Loucy (cell line): Measurements from ENCODE around the gene RHOT1.

Experiments
- H2AFZ ChIP-seq: fragments of 200-600 bp; sonication (generic); 2 replicates; pipeline ENCODE4 v1.6.0; 2016; ENCODE audit warnings: antibody characterized with exemption, mild to moderate bottlenecking, low read length, moderate library complexity
- H3F3A ChIP-seq: fragments of 200-600 bp; 2 replicates; pipeline ENCODE4 v1.6.0; 2016; ENCODE audit warnings: antibody characterized with exemption, low read depth, mild to moderate bottlenecking
- H3K27me3 ChIP-seq: fragments of 200-600 bp; sonication (generic); 2 replicates; pipeline ENCODE4 v1.6.1; 2014; ENCODE audit warnings: low read length, mild to moderate bottlenecking; ENCODE audit not compliant: insufficient read depth, poor library complexity, severe bottlenecking
- H3K36me3 ChIP-seq: fragments of 200-600 bp; sonication (generic); 2 replicates; pipeline ENCODE4 v1.6.1; 2016; ENCODE audit warnings: low read length; ENCODE audit not compliant: insufficient read depth
- H3K4me1 ChIP-seq: fragments of 200-600 bp; sonication (generic); 2 replicates; pipeline ENCODE4 v1.5.1; 2014; ENCODE audit warnings: low read length, mild to moderate bottlenecking; ENCODE audit not compliant: insufficient read depth, poor library complexity, severe bottlenecking
- H3K4me2 ChIP-seq: fragments of 200-600 bp; sonication (generic); 2 replicates; pipeline ENCODE4 v1.6.0; 2014; ENCODE audit warnings: antibody characterized with exemption, low read length, low read depth, mild to moderate bottlenecking; ENCODE audit not compliant: poor library complexity, severe bottlenecking
- H3K4me3 ChIP-seq: fragments of 200-600 bp; sonication (generic); 2 replicates; pipeline ENCODE4 v1.5.1; 2014; ENCODE audit warnings: low read length, mild to moderate bottlenecking, mixed read lengths; ENCODE audit not compliant: poor library complexity, severe bottlenecking
- H3K79me2 ChIP-seq: fragments of 200-600 bp; sonication (generic); 2 replicates; pipeline ENCODE4 v1.6.1; 2014; ENCODE audit warnings: low read length; ENCODE audit not compliant: insufficient read depth
- H3K9ac ChIP-seq: fragments of 200-600 bp; sonication (generic); 2 replicates; pipeline ENCODE4 v1.6.0; 2014; ENCODE audit warnings: mild to moderate bottlenecking, low read depth, low read length, moderate library complexity; ENCODE audit not compliant: poor library complexity, severe bottlenecking
- H3K9me2 ChIP-seq: fragments of 200-600 bp; sonication (generic); replicated peaks from 2 replicates; pipeline ENCODE4 v1.6.1; 2016; ENCODE audit warnings: low read depth, low read length, mixed read lengths
- H3K9me3 ChIP-seq: fragments of 200-600 bp; sonication (generic); 2 replicates; pipeline ENCODE4 v1.6.1; 2014; ENCODE audit warnings: mild to moderate bottlenecking, antibody characterized with exemption, low read length, low read depth; ENCODE audit not compliant: insufficient read depth
- H4K20me1 ChIP-seq: fragments of 200-600 bp; sonication (generic); 2 replicates; pipeline ENCODE4 v1.6.0; 2014; ENCODE audit warnings: antibody characterized with exemption, low read length, mild to moderate bottlenecking; ENCODE audit not compliant: insufficient read depth, poor library complexity, severe bottlenecking
- CTCF ChIP-seq: fragments of 200-600 bp; sonication (generic); conservative IDR thresholded peaks from 2 replicates; pipeline ENCODE4 v1.5.1; 2014; ENCODE audit warnings: mild to moderate bottlenecking, antibody characterized with exemption, low read length
- EZH2phosphoT487 ChIP-seq: fragments of 200-600 bp; IDR thresholded peaks from 2 replicates; pipeline ENCODE4 v1.6.1; 2018; ENCODE audit warnings: antibody characterized with exemption, mild to moderate bottlenecking, moderate library complexity, borderline replicate concordance

RHOT1 gene

DNA sequence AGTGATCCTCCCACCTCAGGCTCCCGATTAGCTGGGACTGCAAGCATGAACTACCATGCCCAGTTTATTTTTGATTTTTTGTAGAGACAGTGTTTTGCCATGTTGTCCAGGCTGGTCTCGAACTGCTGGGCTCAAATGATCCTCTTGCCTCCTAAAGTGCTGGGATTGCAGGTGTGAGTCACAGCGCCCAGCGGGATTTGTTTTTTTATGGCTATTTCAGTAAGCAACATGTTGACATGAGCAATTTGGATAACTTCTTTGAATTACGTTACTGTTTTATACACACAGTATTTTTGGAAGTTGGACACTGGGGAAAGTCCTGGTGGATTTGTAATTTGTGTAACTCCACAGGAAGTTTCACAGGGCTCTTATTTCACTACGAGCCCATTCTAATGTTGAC lies 18.5 kb upstream of the RHOT1 start:
- no peak overlapping the region for H3K9ac ChIP-seq
- H3K4me3 ChIP-seq = no peak overlapping the region
- no peak overlapping the region for H3K4me2 ChIP-seq
- H3K36me3 ChIP-seq = no peaks in the 10 kb centered on the region
- no peaks in the 10 kb centered on the region for H3K27me3 ChIP-seq
- no peaks in the 10 kb centered on the region for H3K9me3 ChIP-seq
- no peak for TF ChIP-seq CTCF
- no peak for TF ChIP-seq EZH2phosphoT487
- H3K79me2 ChIP-seq = peaks cover 6% of the 10 kb centered on the region; the same call in 1 of the 2 replicates
- H3K4me1 ChIP-seq = peaks cover 15% of the 10 kb centered on the region
- no peaks in the 10 kb centered on the region for H3F3A ChIP-seq
- H3K9me2 ChIP-seq = no peaks in the 10 kb centered on the region
- no peak overlapping the region; the same call in 1 of the 2 replicates for H2AFZ ChIP-seq
- H4K20me1 ChIP-seq = no peaks in the 10 kb centered on the region

DNA sequence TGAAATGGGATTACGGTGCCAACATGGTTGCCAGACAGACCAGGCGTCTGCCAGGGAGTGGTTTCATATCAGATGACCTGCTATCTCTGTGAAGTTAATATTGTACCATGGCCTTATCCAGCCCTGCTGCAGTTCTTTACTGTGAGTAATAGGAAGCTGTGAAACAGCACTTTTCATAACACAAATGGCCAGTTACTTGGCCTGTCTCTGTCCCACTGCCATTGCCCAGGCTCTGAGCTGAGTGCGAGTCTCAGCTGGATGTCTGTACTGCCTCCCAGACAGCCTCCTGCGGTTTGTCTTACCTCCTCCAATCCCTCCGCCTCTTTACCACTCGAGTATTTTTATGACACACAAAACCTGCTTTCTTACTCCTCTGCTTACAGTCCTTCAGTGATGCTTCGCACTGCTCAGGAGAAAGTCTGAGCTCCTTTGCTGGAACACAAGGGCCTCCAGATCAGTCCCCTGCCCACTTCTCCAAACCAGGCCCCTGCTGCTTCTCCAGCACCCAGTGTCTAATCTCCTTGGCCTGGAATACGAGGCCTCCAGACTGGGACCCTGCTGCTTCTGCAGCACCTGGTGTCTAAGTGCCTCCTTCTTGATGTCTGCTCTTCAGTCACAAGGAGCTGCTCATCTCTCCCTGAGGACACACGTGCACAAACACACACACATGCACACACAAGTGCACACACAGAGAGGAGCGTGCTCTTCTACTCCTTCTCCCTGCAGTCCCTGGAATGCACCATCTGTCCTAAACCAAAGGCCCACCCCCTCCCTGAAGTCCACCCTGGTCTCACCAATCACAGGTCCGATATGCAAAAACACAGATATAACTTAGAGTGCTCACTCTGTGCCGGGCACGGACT lies 17.1 kb upstream of the RHOT1 start:
- no peak overlapping the region for H2AFZ ChIP-seq

DNA sequence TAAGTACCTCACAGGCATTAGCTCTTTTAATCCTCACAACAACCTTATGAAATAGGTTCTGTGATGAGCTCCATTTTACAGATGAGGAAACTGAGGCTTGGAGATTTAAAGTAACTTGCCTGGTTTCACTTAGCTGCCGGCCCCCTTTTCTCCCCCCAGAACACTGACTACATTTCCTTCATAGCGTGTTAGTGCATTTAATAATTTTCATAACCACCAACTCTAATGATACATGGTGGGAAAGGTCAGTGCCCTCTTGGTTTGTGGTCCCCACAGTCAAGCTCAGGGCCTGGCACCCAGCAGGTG lies 16.5 kb upstream of the RHOT1 start:
- Histone ChIP-seq H3K4me3 (no peak overlapping the region), H3K9me2 (no peaks in the 10 kb centered on the region), H2AFZ (no peak overlapping the region), H3K9me3 (no peaks in the 10 kb centered on the region), H3K4me1 (peaks cover 21% of the 10 kb centered on the region), H3K9ac (no peak overlapping the region), H3K36me3 (no peaks in the 10 kb centered on the region), H3F3A (no peaks in the 10 kb centered on the region), H3K79me2 (peaks cover 6% of the 10 kb centered on the region; the same call in 1 of the 2 replicates), H4K20me1 (no peaks in the 10 kb centered on the region), H3K4me2 (no peak overlapping the region), H3K27me3 (no peaks in the 10 kb centered on the region)
- TF ChIP-seq EZH2phosphoT487 (no peak), CTCF (no peak)

More for the DNA sequence above, 17.1 kb upstream of the RHOT1 start:
- H3K9me3 ChIP-seq = no peaks in the 10 kb centered on the region
- TF ChIP-seq EZH2phosphoT487 = no peak
- TF ChIP-seq CTCF = no peak
- no peaks in the 10 kb centered on the region for H3K36me3 ChIP-seq
- no peaks in the 10 kb centered on the region for H3K27me3 ChIP-seq
- H3K9ac ChIP-seq = no peak overlapping the region
- no peak overlapping the region for H3K4me2 ChIP-seq
- peaks cover 6% of the 10 kb centered on the region; the same call in 1 of the 2 replicates for H3K79me2 ChIP-seq
- peaks cover 21% of the 10 kb centered on the region for H3K4me1 ChIP-seq
- H3F3A ChIP-seq = no peaks in the 10 kb centered on the region
- H3K9me2 ChIP-seq = no peaks in the 10 kb centered on the region
- H3K4me3 ChIP-seq = no peak overlapping the region
- no peaks in the 10 kb centered on the region for H4K20me1 ChIP-seq
